ENCODE results near the gene TRPM2. TPM values are rescaled to one million over a fixed set of nuclear protein-coding genes. Genes with fewer than 3 reads are reported as not detected.

TRPM2 gene
- total and polyA plus RNA-seq, 2 of the 13 experiments (the other 11 are each of a cell fraction or from before 2014, with no cell fraction given), result 0.07 to 0.20 TPM

DNA sequence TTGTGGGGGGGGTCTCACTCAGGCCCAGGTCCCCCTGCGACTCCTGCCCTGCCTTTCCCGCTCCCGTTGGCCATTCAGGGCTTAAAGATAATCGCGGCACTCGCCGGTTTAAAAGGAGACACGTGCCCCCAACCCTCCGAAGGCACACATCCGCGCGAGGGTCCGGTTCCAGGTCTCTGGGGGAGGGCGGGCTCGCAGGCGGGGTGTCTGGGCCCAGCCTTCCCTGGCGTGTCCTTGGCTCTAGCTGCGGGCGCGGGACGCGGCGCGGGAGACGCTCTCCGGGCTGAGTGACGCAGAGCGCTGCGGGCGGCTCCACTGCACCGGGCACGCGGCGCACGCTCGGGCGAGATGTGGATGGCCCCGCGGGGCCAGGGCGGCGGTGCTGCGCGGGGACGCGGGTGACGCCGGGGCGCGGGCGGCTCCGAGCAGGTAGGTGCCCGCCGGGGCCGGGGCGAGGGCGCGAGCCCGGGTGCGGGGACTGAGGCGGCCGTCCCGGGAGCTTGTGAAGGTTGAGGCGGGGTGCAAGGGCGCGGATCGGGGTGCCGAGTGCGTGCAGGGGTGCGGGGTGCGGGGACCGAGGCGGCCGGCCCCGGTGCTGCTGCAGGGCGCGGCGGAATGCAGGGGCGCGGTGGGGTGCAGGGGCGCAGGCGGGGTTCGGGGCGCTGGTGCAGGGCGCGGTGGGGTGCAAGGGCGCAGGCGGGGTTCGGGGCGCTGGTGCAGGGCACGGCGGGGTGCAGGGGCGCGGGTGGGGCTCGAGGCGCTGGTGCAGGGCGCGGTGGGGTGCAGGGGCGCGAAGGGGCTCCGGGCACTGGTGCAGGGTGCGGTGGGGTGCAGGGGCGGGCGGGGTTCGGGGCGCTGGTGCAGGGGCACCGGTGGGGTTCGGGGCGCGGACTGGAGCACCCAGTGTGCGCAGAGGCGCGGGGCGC lies 3.3 kb upstream of the TRPM2 start:
- BruUV-seq (replicated peaks), result no TSS peak
- peaks cover 5 to 25% of the 10 kb centered on the region in 2 experiments; a peak in 4 of 5 replicates for H3K27me3 ChIP-seq (ENCODE audit: control insufficient read depth in 1 of 2, insufficient read depth in 2 of 2, low read length in 2 of 2)
- H3K79me2 ChIP-seq (ENCODE audit: insufficient read depth, low read length), result no peaks in the 10 kb centered on the region
- H3K4me3 ChIP-seq (replicated peaks in 1 of 3; ENCODE audit: insufficient read depth in 1 of 3, low read depth in 2 of 3, low read length in 3 of 3), result no peak overlapping the region
- TF ChIP-seq PRDM4 (CRISPR knock-in tag; IDR thresholded peaks at IDR 0.05; ENCODE audit: borderline replicate concordance), result no peak
- TF ChIP-seq ZNF772 (CRISPR knock-in tag; IDR thresholded peaks at IDR 0.05), result no peak
- TF ChIP-seq ZNF512 (CRISPR knock-in tag; IDR thresholded peaks at IDR 0.05), result no peak
- no peak for TF ChIP-seq ZNF564 (CRISPR knock-in tag; IDR thresholded peaks at IDR 0.05)
- no peak for TF ChIP-seq ZFP37 (CRISPR knock-in tag; IDR thresholded peaks at IDR 0.05; ENCODE audit: borderline replicate concordance)
- TF ChIP-seq IRF2 (CRISPR knock-in tag; IDR thresholded peaks at IDR 0.05), result no peak
- TF ChIP-seq CBX1 (IDR thresholded peaks at IDR 0.05; ENCODE audit: low read depth), result no peak
- no peak for TF ChIP-seq ZMYM3 (CRISPR knock-in tag; IDR thresholded peaks at IDR 0.05)
- TF ChIP-seq MAFG (CRISPR knock-in tag; IDR thresholded peaks at IDR 0.05), result no peak
- intact Hi-C loops (cut with micrococcal nuclease; ENCODE audit: unreplicated experiment) (no loop called here), in situ Hi-C loops (cut with HindIII; ENCODE audit: extremely low pct_ligation_motif_present, low pct_unique_long_range_greater_than_20kb) (no loop called here)
- H3K9ac ChIP-seq (ENCODE audit: insufficient read depth, low read depth, low read length), result no peak overlapping the region
- 85% methylated on average over 90 of the region's 113 CpGs for WGBS (ENCODE audit: low lambda C conversion rate)
- H4K20me1 ChIP-seq (ENCODE audit: insufficient read depth, low read length), result no peaks in the 10 kb centered on the region
- H3K36me3 ChIP-seq (replicated peaks in 1 of 2; ENCODE audit: control insufficient read depth in 1 of 2, insufficient read depth in 2 of 2, low read length in 2 of 2), result no peaks in the 10 kb centered on the region
- FAIRE-seq (no peak), DNase-seq (ENCODE audit: low spot score) (no peak), ATAC-seq (no peak)
- CTCF ChIA-PET (ENCODE audit: low intra/inter-chr PET ratio, low total read pairs), result no interaction called here
- no peak overlapping the region for H3K27ac ChIP-seq (ENCODE audit: extremely low read length, insufficient read depth, low read length)
- H2AFZ ChIP-seq (ENCODE audit: low read length), result no peak overlapping the region
- H3K4me2 ChIP-seq (ENCODE audit: low read depth, low read length), result no peak overlapping the region
- no peaks in the 10 kb centered on the region for H3K9me3 ChIP-seq (ENCODE audit: low read length)
- peaks cover 16% of the 10 kb centered on the region for H3K4me1 ChIP-seq (ENCODE audit: insufficient read depth, low read length)
- POLR2A ChIA-PET, result no interaction called here

Measured in HepG2 (cell line).